SK-N-SH (cell line): ENCODE results near the gene ABR. TPM values are rescaled to one million over a fixed set of nuclear protein-coding genes. Genes with fewer than 3 reads are reported as not detected.

Experiments
- CTCF ChIA-PET: fragments of 300-600, 350-600 bp; formaldehyde crosslinking; extraction: SDS; loops from one replicate; lab custom pipeline; 2021; lab: Yijun Ruan, JAX
- POLR2A ChIA-PET: fragments of 350-600 bp; sonication (Branson Sonifier 250); formaldehyde crosslinking; extraction: SDS; loops from one replicate; lab custom pipeline; 2020; ENCODE audit warnings: antibody characterized with exemption, inconsistent platforms; lab: Yijun Ruan, JAX
- DNase-seq: peaks from one replicate; pipeline ENCODE4 v3.0.0; 2012
- H2AFZ ChIP-seq: fragments of 200-600 bp; sonication (generic); 2 replicates; pipeline ENCODE4 v1.8.1; 2016; ENCODE audit warnings: antibody characterized with exemption, mild to moderate bottlenecking, low read depth
- H3F3A ChIP-seq: fragments of 200-600 bp; sonication (generic); replicated peaks from 2 replicates; pipeline ENCODE3; 2016; ENCODE audit warnings: antibody characterized with exemption, mild to moderate bottlenecking; ENCODE audit not compliant: insufficient read depth
- H3K27ac ChIP-seq, 2 experiments: fragments of 200-500 bp in 1 of 2; fragments of 200-600 bp in 1 of 2; sonication (Bioruptor generic) in 1 of 2; sonication (generic), shearing (Covaris generic) in 1 of 2; 2 replicates each; pipeline versions ENCODE4 v1.5.1 to v1.6.1; 2014 to 2016; ENCODE audit warnings: low read depth in 2 of 2, inconsistent platforms in 1 of 2, low read length in 1 of 2, mild to moderate bottlenecking in 1 of 2, mixed read lengths in 1 of 2
- H3K27me3 ChIP-seq: fragments of 200-600 bp; sonication (generic), shearing (Covaris generic); 2 replicates; pipeline ENCODE4 v1.6.1; 2016; ENCODE audit warnings: mixed run types; ENCODE audit not compliant: insufficient read depth
- H3K36me3 ChIP-seq, 2 experiments: fragments of 200-500 bp in 1 of 2; fragments of 200-600 bp in 1 of 2; sonication (Bioruptor generic) in 1 of 2; sonication (generic) in 1 of 2; replicated peaks in 1 of 2; 2 replicates each; pipeline versions ENCODE3 to v1.5.1; 2014 to 2016; ENCODE audit warnings: low read length in 1 of 2, mild to moderate bottlenecking in 1 of 2; ENCODE audit not compliant: insufficient read depth in 2 of 2, control insufficient read depth in 1 of 2
- H3K4me1 ChIP-seq, 2 experiments: fragments of 200-500 bp in 1 of 2; fragments of 200-600 bp in 1 of 2; sonication (Bioruptor generic) in 1 of 2; sonication (generic), shearing (Covaris generic) in 1 of 2; 2 replicates each; pipeline versions ENCODE4 v1.5.1 to v1.6.1; 2014 to 2016; ENCODE audit warnings: low read depth in 1 of 2, low read length in 1 of 2, mixed run types in 1 of 2; ENCODE audit not compliant: insufficient read depth in 2 of 2, control insufficient read depth in 1 of 2
- H3K4me2 ChIP-seq: fragments of 200-600 bp; sonication (generic), shearing (Covaris generic); 2 replicates; pipeline ENCODE4 v1.6.1; 2017; ENCODE audit warnings: mixed run types
- H3K4me3 ChIP-seq, 2 experiments: fragments of 200-500 bp in 1 of 2; fragments of 200-600 bp in 1 of 2; sonication (Bioruptor generic) in 1 of 2; sonication (generic), shearing (Covaris generic) in 1 of 2; 2 replicates each; pipeline versions ENCODE4 v1.5.1 to v1.8.1; 2014 to 2016; ENCODE audit warnings: low read depth in 2 of 2, inconsistent platforms in 1 of 2, low read length in 1 of 2, mild to moderate bottlenecking in 1 of 2, mixed read lengths in 1 of 2, moderate library complexity in 1 of 2
- H3K79me2 ChIP-seq: fragments of 200-600 bp; sonication (generic); 2 replicates; pipeline ENCODE4 v1.8.1; 2017; ENCODE audit warnings: mild to moderate bottlenecking; ENCODE audit not compliant: insufficient read depth
- H3K9ac ChIP-seq: fragments of 200-600 bp; sonication (generic); 2 replicates; pipeline ENCODE4 v1.6.1; 2017; ENCODE audit warnings: mixed run types
- H3K9me2 ChIP-seq: fragments of 200-600 bp; sonication (generic); 2 replicates; pipeline ENCODE4 v1.6.1; 2017; ENCODE audit warnings: mixed run types
- H3K9me3 ChIP-seq: fragments of 200-600 bp; sonication (generic); 2 replicates; pipeline ENCODE4 v1.6.1; 2017; ENCODE audit warnings: mixed run types, mild to moderate bottlenecking, moderate library complexity
- H4K20me1 ChIP-seq: fragments of 200-600 bp; sonication (generic); 2 replicates; pipeline ENCODE4 v1.6.1; 2017; ENCODE audit warnings: mild to moderate bottlenecking, mixed run types; ENCODE audit not compliant: insufficient read depth
- ELF1 ChIP-seq: IDR thresholded peaks from 2 replicates; pipeline ENCODE4 v1.4.0; 2012
- EP300 ChIP-seq, 2 experiments: IDR thresholded peaks; 2 replicates each; pipeline versions ENCODE4 v1.4.0 to v1.6.1; 2012; ENCODE audit warnings: borderline replicate concordance in 1 of 2, low read depth in 1 of 2, low read length in 1 of 2
- FOSL2 ChIP-seq: IDR thresholded peaks from 2 replicates; pipeline ENCODE4 v1.4.0; 2012; ENCODE audit warnings: low read depth, mild to moderate bottlenecking, moderate library complexity, borderline replicate concordance
- FOXM1 ChIP-seq: IDR thresholded peaks from 2 replicates; pipeline ENCODE4 v1.4.0; 2012; ENCODE audit warnings: low read depth, mild to moderate bottlenecking
- GABPA ChIP-seq: IDR thresholded peaks from 2 replicates; pipeline ENCODE4 v1.4.0; 2012; ENCODE audit warnings: low read depth, mild to moderate bottlenecking
- GATA2 ChIP-seq: sonication (generic); formaldehyde crosslinking; IDR thresholded peaks from 2 replicates; pipeline ENCODE4 v1.5.0; 2020; ENCODE audit warnings: mild to moderate bottlenecking, missing genetic modification reagents
- MEF2A ChIP-seq: IDR thresholded peaks from 2 replicates; pipeline ENCODE4 v1.4.0; 2012; ENCODE audit warnings: low read depth, borderline replicate concordance
- NFIC ChIP-seq: IDR thresholded peaks from 2 replicates; pipeline ENCODE4 v1.4.0; 2012; ENCODE audit warnings: borderline replicate concordance
- NRF1 ChIP-seq: IDR thresholded peaks from 2 replicates; pipeline ENCODE4 v1.6.1; 2012; ENCODE audit warnings: low read depth, mild to moderate bottlenecking, low read length
- TCF12 ChIP-seq: IDR thresholded peaks from 2 replicates; pipeline ENCODE4 v1.4.0; 2012
- TEAD4 ChIP-seq: IDR thresholded peaks from 2 replicates; pipeline ENCODE4 v1.4.0; 2012; ENCODE audit warnings: mild to moderate bottlenecking, borderline replicate concordance; ENCODE audit not compliant: insufficient read depth
- WGBS: methylation state at CpG from one replicate; pipeline ENCODE4 v1.1.6; 2017; ENCODE audit warnings: low lambda C conversion rate; 5-methylcytosine and 5-hydroxymethylcytosine counted together
- polyA plus RNA-seq, 3 experiments: library from polyadenylated mRNA; depleted of rRNA; stranded (reverse); fragments of >200 nt; gene quantifications; 2 replicates each; pipeline ENCODE4 v1.2.3, GENCODE V29; 2012
- TF ChIP-seq, protein P1 (sequence below): IDR thresholded peaks from 2 replicates; pipeline ENCODE4 v1.4.0; 2012; ENCODE audit warnings: low read depth
- TF ChIP-seq, protein P2 (sequence below): fragments of 150-350 bp; IDR thresholded peaks from 2 replicates; pipeline ENCODE4 v1.6.1; 2016; ENCODE audit warnings: mild to moderate bottlenecking, low read depth, low read length
- TF ChIP-seq, protein P3 (sequence below): IDR thresholded peaks from 2 replicates; pipeline ENCODE4 v1.4.0; 2012; ENCODE audit warnings: low read depth, borderline replicate concordance
- TF ChIP-seq, protein P4 (sequence below): fragments of 200-600 bp; sonication (generic); IDR thresholded peaks from 2 replicates; pipeline ENCODE4 v1.6.1; 2017; ENCODE audit warnings: antibody characterized with exemption, mild to moderate bottlenecking, moderate library complexity

ABR gene
- polyA plus RNA-seq, 1 of the 3 experiments (the other 2 are of a cell fraction): 117 TPM

DNA sequence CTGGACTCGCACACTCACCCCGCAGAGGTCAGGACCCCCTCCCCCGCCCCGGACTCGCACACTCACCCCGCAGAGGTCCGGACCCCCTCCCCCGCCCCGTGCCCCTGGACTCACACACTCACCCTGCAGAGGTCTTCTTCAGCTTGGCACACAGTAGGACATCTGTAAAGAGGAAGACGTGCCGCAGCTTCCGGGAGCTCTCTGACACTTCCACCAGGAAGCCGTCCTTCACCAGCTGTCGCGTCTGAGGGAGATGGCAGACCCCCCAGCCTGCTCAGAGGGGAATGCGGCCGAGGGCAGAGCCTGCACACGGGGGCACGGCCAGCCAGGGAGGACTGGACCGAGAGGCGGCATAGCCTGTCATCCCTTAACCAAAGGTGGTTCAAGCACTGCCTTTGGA, 109.9 kb downstream of the ABR start (continued):
- TF ChIP-seq NFIC (no peak), ELF1 (no peak), MEF2A (no peak)
- TF ChIP-seq, protein P1, sequence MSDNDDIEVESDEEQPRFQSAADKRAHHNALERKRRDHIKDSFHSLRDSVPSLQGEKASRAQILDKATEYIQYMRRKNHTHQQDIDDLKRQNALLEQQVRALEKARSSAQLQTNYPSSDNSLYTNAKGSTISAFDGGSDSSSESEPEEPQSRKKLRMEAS: no peak

DNA sequence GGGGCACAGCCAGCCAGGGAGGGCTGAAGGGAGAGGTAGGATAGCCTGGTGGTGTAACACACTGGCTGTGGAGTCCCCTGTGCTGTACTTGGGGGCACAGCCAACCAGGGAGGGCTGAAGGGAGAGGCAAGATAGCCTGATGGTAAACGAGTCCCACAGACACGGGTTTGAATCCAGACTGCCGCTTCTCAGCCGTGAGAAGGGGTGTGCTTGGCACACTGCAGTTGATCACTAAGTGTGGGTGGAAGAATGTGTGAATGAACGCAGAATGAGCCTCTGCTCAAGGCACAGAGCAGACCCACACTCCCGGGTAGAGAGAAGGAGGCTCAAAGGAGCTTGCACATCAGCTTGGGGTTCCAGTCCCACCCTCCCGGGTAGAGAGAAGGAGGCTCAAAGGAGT, 111.4 kb downstream of the ABR start:
- H4K20me1 ChIP-seq: no peaks in the 10 kb centered on the region
- H3K4me3 ChIP-seq: no peak overlapping the region
- no peak overlapping the region for H2AFZ ChIP-seq
- H3F3A ChIP-seq: peaks cover 5% of the 10 kb centered on the region
- H3K9me2 ChIP-seq: no peaks in the 10 kb centered on the region
- TF ChIP-seq, protein P1: no peak
- TF ChIP-seq FOXM1: no peak
- no peak for TF ChIP-seq FOSL2
- TF ChIP-seq GATA2 (CRISPR knock-in tag): no peak
- no peak for TF ChIP-seq NRF1
- TF ChIP-seq, protein P2, sequence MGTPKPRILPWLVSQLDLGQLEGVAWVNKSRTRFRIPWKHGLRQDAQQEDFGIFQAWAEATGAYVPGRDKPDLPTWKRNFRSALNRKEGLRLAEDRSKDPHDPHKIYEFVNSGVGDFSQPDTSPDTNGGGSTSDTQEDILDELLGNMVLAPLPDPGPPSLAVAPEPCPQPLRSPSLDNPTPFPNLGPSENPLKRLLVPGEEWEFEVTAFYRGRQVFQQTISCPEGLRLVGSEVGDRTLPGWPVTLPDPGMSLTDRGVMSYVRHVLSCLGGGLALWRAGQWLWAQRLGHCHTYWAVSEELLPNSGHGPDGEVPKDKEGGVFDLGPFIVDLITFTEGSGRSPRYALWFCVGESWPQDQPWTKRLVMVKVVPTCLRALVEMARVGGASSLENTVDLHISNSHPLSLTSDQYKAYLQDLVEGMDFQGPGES: no peak
- no peak for TF ChIP-seq NFIC
- TF ChIP-seq, protein P3, sequence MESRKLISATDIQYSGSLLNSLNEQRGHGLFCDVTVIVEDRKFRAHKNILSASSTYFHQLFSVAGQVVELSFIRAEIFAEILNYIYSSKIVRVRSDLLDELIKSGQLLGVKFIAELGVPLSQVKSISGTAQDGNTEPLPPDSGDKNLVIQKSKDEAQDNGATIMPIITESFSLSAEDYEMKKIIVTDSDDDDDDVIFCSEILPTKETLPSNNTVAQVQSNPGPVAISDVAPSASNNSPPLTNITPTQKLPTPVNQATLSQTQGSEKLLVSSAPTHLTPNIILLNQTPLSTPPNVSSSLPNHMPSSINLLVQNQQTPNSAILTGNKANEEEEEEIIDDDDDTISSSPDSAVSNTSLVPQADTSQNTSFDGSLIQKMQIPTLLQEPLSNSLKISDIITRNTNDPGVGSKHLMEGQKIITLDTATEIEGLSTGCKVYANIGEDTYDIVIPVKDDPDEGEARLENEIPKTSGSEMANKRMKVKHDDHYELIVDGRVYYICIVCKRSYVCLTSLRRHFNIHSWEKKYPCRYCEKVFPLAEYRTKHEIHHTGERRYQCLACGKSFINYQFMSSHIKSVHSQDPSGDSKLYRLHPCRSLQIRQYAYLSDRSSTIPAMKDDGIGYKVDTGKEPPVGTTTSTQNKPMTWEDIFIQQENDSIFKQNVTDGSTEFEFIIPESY: no peak
- TF ChIP-seq, all 33 proteins: peak for 0
- POLR2A ChIA-PET: no interaction called here
- H3K27ac ChIP-seq: no peak overlapping the region
- H3K9ac ChIP-seq: no peak overlapping the region
- CTCF ChIA-PET: interaction anchor here (0.7 to 1.8 kb wide), 3 partner anchors 9 to 12 kb away, joined by 3 to 5 read pairs (median 3); no protein-coding TSS in a partner anchor
- 95% methylated on average over 7 of the region's 7 CpGs for WGBS
- H3K9me3 ChIP-seq: no peaks in the 10 kb centered on the region
- no peaks in the 10 kb centered on the region for H3K79me2 ChIP-seq
- peaks cover 0 to 18% of the 10 kb centered on the region in 2 experiments; a peak in 1 of 4 replicates for H3K4me1 ChIP-seq
- no peaks in the 10 kb centered on the region for H3K27me3 ChIP-seq
- H3K36me3 ChIP-seq: peaks cover 33 to 36% of the 10 kb centered on the region in 2 experiments
- DNase-seq: no peak
- no peak overlapping the region for H3K4me2 ChIP-seq

DNA sequence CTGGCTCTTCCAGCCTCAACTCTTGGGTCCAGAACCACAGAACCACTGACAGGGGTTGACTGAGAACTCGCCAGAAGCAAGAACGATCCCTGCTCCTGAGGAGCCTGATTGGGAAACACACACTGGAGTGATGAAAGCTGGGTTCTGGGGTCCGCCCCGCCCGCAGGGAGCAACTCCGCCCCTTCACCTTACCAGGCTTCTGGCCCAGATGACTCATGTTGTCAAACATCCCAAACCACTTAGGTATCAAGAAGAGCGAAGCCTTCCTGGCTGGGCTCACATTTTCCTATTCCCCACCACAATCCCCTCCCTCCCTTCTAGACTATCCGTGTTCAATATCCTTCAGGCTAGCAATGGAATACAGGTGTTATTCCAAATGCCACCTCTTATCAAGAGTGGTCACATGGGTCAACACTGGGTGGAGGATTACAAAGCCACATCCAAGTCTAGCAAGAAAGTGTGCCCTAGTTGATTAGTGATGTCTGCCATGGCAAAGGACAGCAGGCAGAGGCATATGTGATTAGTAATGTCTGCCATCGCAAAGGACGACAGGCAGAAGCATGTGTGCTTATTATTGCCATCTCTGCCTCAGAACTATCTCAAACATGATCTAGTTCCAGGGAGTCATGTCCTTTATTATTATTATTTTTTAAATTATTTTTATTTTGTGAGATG, 112.4 kb downstream of the ABR start:
- Histone ChIP-seq H3K4me3 (no peak overlapping the region), H3F3A (peaks cover 5% of the 10 kb centered on the region), H2AFZ (no peak overlapping the region), H3K4me2 (no peak overlapping the region), H3K36me3 (peaks cover 37 to 39% of the 10 kb centered on the region in 2 experiments), H4K20me1 (no peaks in the 10 kb centered on the region), H3K4me1 (peaks cover 0 to 18% of the 10 kb centered on the region in 2 experiments; a peak in 1 of 4 replicates), H3K79me2 (no peaks in the 10 kb centered on the region), H3K9me3 (no peaks in the 10 kb centered on the region), H3K27ac (no peak overlapping the region), H3K27me3 (no peaks in the 10 kb centered on the region), H3K9me2 (no peaks in the 10 kb centered on the region), H3K9ac (no peak overlapping the region)
- WGBS: 94% methylated on average over 4 of the region's 10 CpGs
- no peak for DNase-seq
- TF ChIP-seq NFIC (no peak), MEF2A (no peak), ELF1 (no peak), EP300 (IDR thresholded peaks at IDR 0.05; ENCODE audit: borderline replicate concordance in 1 of 2, low read depth in 1 of 2, low read length in 1 of 2) (no peak), TCF12 (no peak), GABPA (no peak), TEAD4 (no peak)
- TF ChIP-seq, protein P4, sequence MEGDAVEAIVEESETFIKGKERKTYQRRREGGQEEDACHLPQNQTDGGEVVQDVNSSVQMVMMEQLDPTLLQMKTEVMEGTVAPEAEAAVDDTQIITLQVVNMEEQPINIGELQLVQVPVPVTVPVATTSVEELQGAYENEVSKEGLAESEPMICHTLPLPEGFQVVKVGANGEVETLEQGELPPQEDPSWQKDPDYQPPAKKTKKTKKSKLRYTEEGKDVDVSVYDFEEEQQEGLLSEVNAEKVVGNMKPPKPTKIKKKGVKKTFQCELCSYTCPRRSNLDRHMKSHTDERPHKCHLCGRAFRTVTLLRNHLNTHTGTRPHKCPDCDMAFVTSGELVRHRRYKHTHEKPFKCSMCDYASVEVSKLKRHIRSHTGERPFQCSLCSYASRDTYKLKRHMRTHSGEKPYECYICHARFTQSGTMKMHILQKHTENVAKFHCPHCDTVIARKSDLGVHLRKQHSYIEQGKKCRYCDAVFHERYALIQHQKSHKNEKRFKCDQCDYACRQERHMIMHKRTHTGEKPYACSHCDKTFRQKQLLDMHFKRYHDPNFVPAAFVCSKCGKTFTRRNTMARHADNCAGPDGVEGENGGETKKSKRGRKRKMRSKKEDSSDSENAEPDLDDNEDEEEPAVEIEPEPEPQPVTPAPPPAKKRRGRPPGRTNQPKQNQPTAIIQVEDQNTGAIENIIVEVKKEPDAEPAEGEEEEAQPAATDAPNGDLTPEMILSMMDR: no peak
- CTCF ChIA-PET: interaction anchor here (0.7 to 1.8 kb wide), 4 partner anchors 9 to 11 kb away, joined by 3 to 5 read pairs (median 4); no protein-coding TSS in a partner anchor
- POLR2A ChIA-PET: no interaction called here
